Measurements from ENCODE around the gene CFAP74. TPM values are rescaled to one million over a fixed set of nuclear protein-coding genes. Genes with fewer than 3 reads are reported as not detected.

CFAP74 gene
- total and polyA plus RNA-seq, 2 of the 4 experiments (the other 2 are of a cell fraction), result not detected

DNA sequence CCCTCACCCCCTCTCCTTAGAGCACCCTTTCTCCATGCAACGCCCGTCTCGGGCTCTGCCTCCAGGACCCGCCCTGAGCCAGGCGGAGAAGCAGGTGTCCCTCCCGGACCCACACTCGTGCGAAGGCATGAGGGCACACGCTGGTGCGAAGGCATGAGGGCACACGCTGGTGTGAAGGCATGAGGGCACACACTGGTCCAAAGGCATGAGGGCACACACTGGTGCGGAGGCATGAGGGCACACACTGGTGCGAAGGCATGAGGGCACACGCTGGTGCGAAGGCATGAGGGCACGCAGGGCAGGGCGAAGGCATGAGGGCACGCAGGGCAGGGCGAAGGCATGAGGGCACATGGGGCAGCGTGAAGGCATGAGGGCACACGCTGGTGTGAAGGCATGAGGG lies 78.7 kb downstream of the CFAP74 start:
- CTCF ChIA-PET, result no interaction called here
- Histone ChIP-seq H3K14ac (replicated peaks; ENCODE audit: low read depth, low read length) (no peak overlapping the region), H3K4me3 (ENCODE audit: insufficient read depth, low read depth, low read length) (no peak overlapping the region), H4K20me1 (ENCODE audit: insufficient read depth, low read length) (no peaks in the 10 kb centered on the region), H3K4me2 (ENCODE audit: low read depth, low read length) (no peak overlapping the region), H3K36me3 (ENCODE audit: control insufficient read depth, insufficient read depth, low read length) (no peaks in the 10 kb centered on the region), H3K9ac (ENCODE audit: low read depth, low read length) (no peak overlapping the region), H2BK15ac (ENCODE audit: low read depth, low read length) (no peak overlapping the region), H3K23ac (ENCODE audit: low read depth, low read length) (no peak overlapping the region), H3K27me3 (ENCODE audit: control insufficient read depth, insufficient read depth, low read length) (peaks cover 5% of the 10 kb centered on the region; the same call in 1 of the 2 replicates), H2BK5ac (ENCODE audit: low read depth, low read length, poor library complexity, severe bottlenecking) (no peak overlapping the region), H4K91ac (ENCODE audit: insufficient read depth, low read depth, low read length) (no peak overlapping the region), H3K27ac (ENCODE audit: insufficient read depth, low read length) (no peak overlapping the region), H2AK5ac (ENCODE audit: low read depth, low read length) (no peak overlapping the region), H2AFZ (replicated peaks; ENCODE audit: low read length, poor library complexity) (no peak overlapping the region), H3K9me3 (ENCODE audit: control insufficient read depth, insufficient read depth, low read length) (no peaks in the 10 kb centered on the region), H2BK20ac (ENCODE audit: low read depth, low read length) (no peak overlapping the region), H4K5ac (ENCODE audit: low read depth, low read length) (no peak overlapping the region), H3K56ac (ENCODE audit: extremely low read depth, insufficient read depth, low read length) (no peak overlapping the region), H3K4me1 (ENCODE audit: control insufficient read depth, insufficient read depth, low read length) (no peaks in the 10 kb centered on the region), H2BK120ac (ENCODE audit: low read depth, low read length) (no peak overlapping the region), H3K79me1 (ENCODE audit: low read depth in 1 of 2, low read length in 2 of 2) (no peaks in the 10 kb centered on the region), H3K4ac (ENCODE audit: low read depth, low read length) (no peak overlapping the region), H2AK9ac (replicated peaks; ENCODE audit: low read depth, low read length, poor library complexity) (no peak overlapping the region), H3K18ac (ENCODE audit: low read depth, low read length) (no peak overlapping the region), H4K8ac (ENCODE audit: low read depth in 2 of 2, low read length in 2 of 2) (no peak overlapping the region), H3K9me1 (ENCODE audit: insufficient read depth, low read length) (0 out of 2 replicates have a peak, but pooled peaks cover under 1% of the 10 kb centered on the region)
- in situ Hi-C loops (cut with MboI; ENCODE audit: low sequenced_read_pairs) (no loop called here), dilution Hi-C loops (cut with HindIII; ENCODE audit: low sequenced_read_pairs, unreplicated experiment) (no loop called here), intact Hi-C loops (cut with micrococcal nuclease) (no loop called here)
- ATAC-seq (ENCODE audit: low read depth), result no peak
- TF ChIP-seq NFE2L2 (IDR thresholded peaks at IDR 0.05; ENCODE audit: low read depth, low read length) (no peak), FOS (IDR thresholded peaks at IDR 0.05; ENCODE audit: low read depth, low read length) (no peak), RCOR1 (IDR thresholded peaks at IDR 0.05; ENCODE audit: insufficient replicate concordance, low read length) (no peak), SMC3 (IDR thresholded peaks at IDR 0.05; ENCODE audit: low read depth, low read length) (no peak), RAD21 (IDR thresholded peaks at IDR 0.05; ENCODE audit: low read length) (no peak), MAZ (IDR thresholded peaks at IDR 0.05; ENCODE audit: borderline replicate concordance, low read depth, low read length) (no peak), RFX5 (IDR thresholded peaks at IDR 0.05; ENCODE audit: low read depth, low read length) (no peak)
- TF ChIP-seq, protein P1, sequence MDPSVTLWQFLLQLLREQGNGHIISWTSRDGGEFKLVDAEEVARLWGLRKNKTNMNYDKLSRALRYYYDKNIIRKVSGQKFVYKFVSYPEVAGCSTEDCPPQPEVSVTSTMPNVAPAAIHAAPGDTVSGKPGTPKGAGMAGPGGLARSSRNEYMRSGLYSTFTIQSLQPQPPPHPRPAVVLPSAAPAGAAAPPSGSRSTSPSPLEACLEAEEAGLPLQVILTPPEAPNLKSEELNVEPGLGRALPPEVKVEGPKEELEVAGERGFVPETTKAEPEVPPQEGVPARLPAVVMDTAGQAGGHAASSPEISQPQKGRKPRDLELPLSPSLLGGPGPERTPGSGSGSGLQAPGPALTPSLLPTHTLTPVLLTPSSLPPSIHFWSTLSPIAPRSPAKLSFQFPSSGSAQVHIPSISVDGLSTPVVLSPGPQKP (IDR thresholded peaks at IDR 0.05; ENCODE audit: borderline replicate concordance, low read depth, low read length), result no peak
- POLR2A ChIA-PET (ENCODE audit: unreplicated experiment), result no interaction called here
- WGBS, 2 experiments (ENCODE audit: extremely low coverage in 2 of 2, insufficient read length in 1 of 2), result 87% methylated on average over 21 of the region's 21 CpGs; no CpG with 5 or more reads in 1 of the 2 experiments
- no peak for DNase-seq
- BruUV-seq (replicated peaks), result no TSS peak
